Neuronal stem cell (in vitro differentiated cells): ENCODE results near the gene EHBP1L1.

Experiments
- DNase-seq: peaks from one replicate; pipeline ENCODE4 v3.0.0-alpha.2; 2013; ENCODE audit warnings: low spot score
- H2AFZ ChIP-seq: one replicate; pipeline ENCODE4 v1.6.1; 2013; ENCODE audit warnings: mild to moderate bottlenecking, low read length, inconsistent platforms
- H2AK5ac ChIP-seq: 2 replicates; pipeline ENCODE4 v1.6.1; 2013; ENCODE audit warnings: low read depth, mild to moderate bottlenecking, inconsistent platforms, low read length, moderate library complexity, mixed read lengths
- H2BK120ac ChIP-seq: 2 replicates; pipeline ENCODE4 v1.6.1; 2013; ENCODE audit warnings: low read depth, mild to moderate bottlenecking, inconsistent platforms, low read length, moderate library complexity, mixed read lengths
- H2BK12ac ChIP-seq: one replicate; pipeline ENCODE4 v1.6.1; 2013; ENCODE audit warnings: low read length, inconsistent platforms
- H2BK15ac ChIP-seq: 2 replicates; pipeline ENCODE4 v1.6.1; 2013; ENCODE audit warnings: mild to moderate bottlenecking, low read length, inconsistent platforms, mixed read lengths
- H2BK5ac ChIP-seq: one replicate; pipeline ENCODE4 v1.6.1; 2013; ENCODE audit warnings: inconsistent platforms, mild to moderate bottlenecking, low read length, moderate library complexity
- H3K14ac ChIP-seq: one replicate; pipeline ENCODE4 v1.6.1; 2013; ENCODE audit warnings: low read length, inconsistent platforms
- H3K18ac ChIP-seq: 2 replicates; pipeline ENCODE4 v1.6.1; 2013; ENCODE audit warnings: low read length, inconsistent platforms
- H3K23ac ChIP-seq: 2 replicates; pipeline ENCODE4 v1.6.1; 2013; ENCODE audit warnings: low read depth, mild to moderate bottlenecking, mixed read lengths, low read length, inconsistent platforms; ENCODE audit not compliant: poor library complexity
- H3K27ac ChIP-seq: replicated peaks from 3 replicates; pipeline ENCODE4 v1.5.1; 2013; ENCODE audit warnings: low read length, inconsistent platforms
- H3K27me3 ChIP-seq, 3 experiments: 2 replicates each; pipeline ENCODE4 v1.6.1; 2013; ENCODE audit warnings: low read length in 3 of 3, mild to moderate bottlenecking in 2 of 3, inconsistent platforms in 1 of 3, low read depth in 1 of 3, mixed read lengths in 1 of 3, moderate library complexity in 1 of 3; ENCODE audit not compliant: control insufficient read depth in 3 of 3, insufficient read depth in 3 of 3
- H3K36me3 ChIP-seq, 2 donors: replicated peaks in 1 of 2; 2 replicates each; pipeline ENCODE4 v1.6.1; 2013; ENCODE audit warnings: low read length in 2 of 2; ENCODE audit not compliant: control insufficient read depth in 2 of 2, insufficient read depth in 2 of 2
- H3K4ac ChIP-seq: 2 replicates; pipeline ENCODE4 v1.6.1; 2013; ENCODE audit warnings: inconsistent platforms, mild to moderate bottlenecking, low read length, moderate library complexity
- H3K4me1 ChIP-seq, 2 donors: 1 replicate in 1 of 2; 2 replicates in 1 of 2; pipeline ENCODE4 v1.6.1; 2013; ENCODE audit warnings: low read length in 2 of 2, low read depth in 1 of 2; ENCODE audit not compliant: control insufficient read depth in 2 of 2, insufficient read depth in 1 of 2
- H3K4me2 ChIP-seq: one replicate; pipeline ENCODE4 v1.6.1; 2013; ENCODE audit warnings: mild to moderate bottlenecking, low read length, inconsistent platforms; ENCODE audit not compliant: insufficient read depth, poor library complexity, severe bottlenecking
- H3K4me3 ChIP-seq, 2 donors: 2 replicates each; pipeline ENCODE4 v1.5.1; 2013; ENCODE audit warnings: low read length in 2 of 2, mild to moderate bottlenecking in 2 of 2, inconsistent platforms in 1 of 2, moderate library complexity in 1 of 2
- H3K79me1 ChIP-seq: one replicate; pipeline ENCODE4 v1.6.1; 2013; ENCODE audit warnings: low read depth, mild to moderate bottlenecking, inconsistent platforms, low read length, moderate library complexity
- H3K9ac ChIP-seq: one replicate; pipeline ENCODE4 v1.6.1; 2013; ENCODE audit warnings: mild to moderate bottlenecking, low read depth, low read length, inconsistent platforms; ENCODE audit not compliant: poor library complexity
- H3K9me3 ChIP-seq, 2 donors: replicated peaks in 1 of 2; 2 replicates each; pipeline versions ENCODE3 to v1.6.1; 2013; ENCODE audit warnings: low read length in 2 of 2, mild to moderate bottlenecking in 2 of 2, inconsistent platforms in 1 of 2, low read depth in 1 of 2, mixed read lengths in 1 of 2, moderate library complexity in 1 of 2; ENCODE audit not compliant: control insufficient read depth in 2 of 2, insufficient read depth in 1 of 2
- H4K8ac ChIP-seq: one replicate; pipeline ENCODE4 v1.6.1; 2013; ENCODE audit warnings: low read depth, mild to moderate bottlenecking, inconsistent platforms, low read length, moderate library complexity
- H4K91ac ChIP-seq: one replicate; pipeline ENCODE4 v1.6.1; 2013; ENCODE audit warnings: low read length, low read depth, mild to moderate bottlenecking, inconsistent platforms; ENCODE audit not compliant: poor library complexity
- WGBS, 2 donors: extraction: QIAGEN DNeasy Blood & Tissue Kit; methylation state at CpG; one replicate each; pipeline ENCODE4 v1.1.7; 2013; ENCODE audit warnings: missing lambda C conversion rate in 2 of 2, mixed read lengths in 1 of 2; ENCODE audit not compliant: insufficient read length in 2 of 2, insufficient replicate concordance in 1 of 2; ENCODE audit errors: extremely low coverage in 2 of 2; 5-methylcytosine and 5-hydroxymethylcytosine counted together

The EHBP1L1 gene

GRCh38 chr11:65624931-65625627 lies 49.2 kb downstream of the EHBP1L1 start:
- peaks cover 53 to 93% of the 10 kb centered on the region in 2 donors for H3K36me3 ChIP-seq
- H3K9me3 ChIP-seq, result peaks cover 0 to 2% of the 10 kb centered on the region in 2 donors
- H2BK12ac ChIP-seq, result no peak overlapping the region
- H3K27ac ChIP-seq, result no peak overlapping the region
- H4K91ac ChIP-seq, result no peak overlapping the region
- no peak overlapping the region for H2BK120ac ChIP-seq
- H2AK5ac ChIP-seq, result no peak overlapping the region
- H2BK15ac ChIP-seq, result no peak overlapping the region
- no peak overlapping the region for H3K4me2 ChIP-seq
- no peak overlapping the region for H3K23ac ChIP-seq
- H3K9ac ChIP-seq, result no peak overlapping the region
- WGBS, 2 donors, result no CpG with 5 or more reads among the region's 30 CpGs
- peaks cover 0 to 1% (median 0%) of the 10 kb centered on the region in 3 experiments for H3K27me3 ChIP-seq
- no peak overlapping the region for H3K18ac ChIP-seq
- H3K4me1 ChIP-seq, result no peaks in the 10 kb centered on the region
- H3K79me1 ChIP-seq, result peaks cover 6% of the 10 kb centered on the region
- no peak overlapping the region for H3K14ac ChIP-seq
- H4K8ac ChIP-seq, result no peak overlapping the region
- peak overlapping the region in 1 of 2 donors; percentile 8 for H3K4me3 ChIP-seq
- no peak for DNase-seq
- no peak overlapping the region for H3K4ac ChIP-seq
- no peak overlapping the region for H2AFZ ChIP-seq
- H2BK5ac ChIP-seq, result peak overlapping the region; percentile 39

DNA sequence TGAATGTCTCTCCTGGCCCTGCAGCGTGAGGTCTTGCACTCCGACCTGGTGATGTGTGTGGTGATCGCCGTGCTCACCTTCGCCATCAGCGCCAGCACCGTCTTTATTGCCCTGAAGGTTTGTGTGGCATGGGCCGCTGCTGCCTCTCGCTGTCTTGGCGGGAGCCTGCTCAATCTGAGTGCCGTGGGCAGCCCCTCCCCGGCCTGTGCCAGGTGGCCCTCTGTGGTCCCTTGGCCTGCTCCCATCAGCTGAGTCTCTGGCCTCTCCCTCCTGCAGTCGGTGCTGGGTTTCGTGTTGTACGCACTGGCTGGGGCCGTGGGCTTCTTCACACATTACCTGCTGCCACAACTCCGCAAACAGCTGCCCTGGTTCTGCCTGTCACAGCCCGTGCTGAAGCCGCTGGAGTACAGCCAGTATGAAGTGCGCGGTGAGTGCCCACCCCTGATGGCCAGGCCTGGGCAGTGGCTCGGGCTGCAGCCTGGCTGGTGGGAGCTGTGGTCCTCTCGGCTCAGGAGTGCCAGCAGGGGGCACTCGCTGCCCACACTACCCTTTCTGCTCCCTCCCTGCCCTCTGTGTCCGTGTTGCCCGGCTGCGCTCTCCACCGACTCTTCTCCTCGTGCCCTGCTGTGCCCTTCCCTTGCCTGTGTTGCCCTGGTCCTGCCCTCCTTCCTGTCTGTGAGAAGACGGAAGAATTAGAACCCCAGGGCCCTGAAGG lies 49.9 kb downstream of the EHBP1L1 start:
- H3K18ac ChIP-seq, result no peak overlapping the region
- DNase-seq, result no peak
- WGBS, 2 donors, result no CpG with 5 or more reads among the region's 30 CpGs

GRCh38 chr11:65627202-65627601 lies 51.3 kb downstream of the EHBP1L1 start:
- no peak for DNase-seq
- Histone ChIP-seq H4K91ac (no peak overlapping the region), H3K23ac (no peak overlapping the region), H2BK15ac (no peak overlapping the region), H3K36me3 (peaks cover 63 to 90% of the 10 kb centered on the region in 2 donors), H2AFZ (no peak overlapping the region), H3K14ac (no peak overlapping the region), H2BK5ac (no peak overlapping the region), H3K9me3 (no peaks in the 10 kb centered on the region), H3K4me2 (no peak overlapping the region), H3K79me1 (peaks cover 1% of the 10 kb centered on the region), H3K4me1 (no peaks in the 10 kb centered on the region), H3K4ac (no peak overlapping the region), H3K9ac (peak overlapping the region; percentile 1), H3K27me3 (peaks cover 0 to 1% (median 0%) of the 10 kb centered on the region in 3 experiments), H3K18ac (no peak overlapping the region), H3K4me3 (no peak overlapping the region), H2BK120ac (no peak overlapping the region), H2AK5ac (no peak overlapping the region), H4K8ac (no peak overlapping the region), H2BK12ac (no peak overlapping the region), H3K27ac (no peak overlapping the region)
- no CpG with 5 or more reads among the region's 13 CpGs for WGBS, 2 donors

More for the DNA sequence above, 49.9 kb downstream of the EHBP1L1 start:
- Histone ChIP-seq H3K9ac (peak overlapping the region; percentile 60), H2BK120ac (no peak overlapping the region), H3K14ac (no peak overlapping the region), H3K4me1 (no peaks in the 10 kb centered on the region), H3K9me3 (peaks cover 0 to 2% of the 10 kb centered on the region in 2 donors), H2BK15ac (no peak overlapping the region), H3K27ac (no peak overlapping the region), H4K8ac (no peak overlapping the region), H2AFZ (no peak overlapping the region), H3K27me3 (peaks cover 0 to 1% (median 0%) of the 10 kb centered on the region in 3 experiments), H3K4me2 (no peak overlapping the region), H3K36me3 (peaks cover 58 to 93% of the 10 kb centered on the region in 2 donors), H4K91ac (no peak overlapping the region), H3K4me3 (no peak overlapping the region), H2BK5ac (no peak overlapping the region), H2BK12ac (no peak overlapping the region), H3K23ac (peak overlapping the region; percentile 44), H3K4ac (no peak overlapping the region), H2AK5ac (no peak overlapping the region), H3K79me1 (peaks cover 6% of the 10 kb centered on the region)

- Histone ChIP-seq H3K27me3 (peaks cover 0 to 1% (median 0%) of the 10 kb centered on the region in 3 experiments), H4K8ac (no peak overlapping the region), H3K9me3 (no peaks in the 10 kb centered on the region), H3K23ac (peak overlapping the region; percentile 65), H2BK15ac (no peak overlapping the region), H3K9ac (no peak overlapping the region), H3K18ac (no peak overlapping the region), H3K4me3 (no peak overlapping the region), H3K27ac (no peak overlapping the region), H3K4ac (no peak overlapping the region), H3K4me1 (no peaks in the 10 kb centered on the region), H3K4me2 (no peak overlapping the region), H2BK120ac (no peak overlapping the region), H2AFZ (no peak overlapping the region), H2BK5ac (no peak overlapping the region), H3K79me1 (peaks cover 2% of the 10 kb centered on the region), H2AK5ac (no peak overlapping the region), H4K91ac (no peak overlapping the region), H3K36me3 (peaks cover 61 to 89% of the 10 kb centered on the region in 2 donors), H3K14ac (no peak overlapping the region), H2BK12ac (no peak overlapping the region)
- WGBS, 2 donors, result no CpG with 5 or more reads among the region's 14 CpGs
- DNase-seq, result no peak
Observed at GRCh38 chr11:65629579-65629978, 53.7 kb downstream of the EHBP1L1 start.
